ENCODE results near the gene MLLT6. TPM values are rescaled to one million over a fixed set of nuclear protein-coding genes. Genes with fewer than 3 reads are reported as not detected.
A peak's percentile ranks its signal among the peaks of the same experiment; 100 is the strongest.

Gene MLLT6
- total and polyA plus RNA-seq, 2 of the 13 experiments (the other 11 are each of a cell fraction or from before 2014, with no cell fraction given): 50.7 to 69.5 TPM

DNA sequence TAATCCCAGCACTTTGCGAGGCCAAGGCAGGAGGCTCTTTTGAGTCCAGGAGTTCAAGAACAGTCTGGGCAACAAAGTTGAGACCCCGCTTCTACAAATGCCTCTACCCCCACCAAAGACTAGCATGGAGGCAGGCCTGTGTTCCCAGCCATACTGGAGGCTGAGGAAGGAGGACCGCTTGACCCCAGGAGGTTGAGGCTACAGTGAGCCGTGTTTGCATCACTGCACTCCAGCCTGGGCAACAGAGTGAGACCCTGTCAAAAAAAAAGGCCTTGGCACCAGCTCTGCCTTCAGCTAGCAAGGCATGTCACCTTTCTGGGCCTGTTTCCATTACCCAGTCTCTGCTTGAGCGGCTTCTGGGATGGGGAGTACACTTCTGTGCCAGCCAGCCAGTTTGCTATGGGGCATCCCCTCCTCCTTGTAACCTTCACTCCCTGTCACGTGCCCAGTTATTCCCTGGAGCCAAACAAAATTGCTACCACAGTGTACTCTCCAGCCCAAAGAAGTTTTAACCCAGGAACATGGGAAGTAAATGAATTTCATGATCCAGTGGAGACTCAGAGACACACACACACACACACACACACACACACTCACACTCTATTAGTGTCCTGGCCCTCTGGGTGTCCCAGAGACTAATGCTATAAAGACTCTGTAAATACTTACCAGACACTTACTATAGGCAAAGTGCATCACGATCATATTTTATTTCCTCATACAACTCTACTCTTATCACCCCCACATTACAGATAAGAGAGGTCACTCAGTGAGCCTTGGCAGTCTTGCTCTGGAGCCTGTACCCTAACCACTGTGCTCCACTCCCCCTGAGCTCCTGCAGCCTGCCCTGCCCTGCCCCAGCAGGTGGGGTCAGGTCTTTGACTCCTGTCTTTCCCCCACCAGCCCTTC is 27.6 kb downstream of the MLLT6 start:
- FAIRE-seq (no peak), DNase-seq (ENCODE audit: low spot score) (no peak), ATAC-seq (no peak)
- POLR2A ChIA-PET: interaction anchor here (0.8 to 2.8 kb wide), 7 partner anchors 13 to 61 kb away, joined by 3 to 43 read pairs (median 19); partner anchors contain the start of genes MLLT6 and PSMB3
- Histone ChIP-seq H4K20me1 (ENCODE audit: insufficient read depth, low read length) (peaks cover 20% of the 10 kb centered on the region; the same call in 1 of the 2 replicates), H3K27ac (ENCODE audit: extremely low read length, insufficient read depth, low read length) (no peak overlapping the region), H3K9ac (ENCODE audit: insufficient read depth, low read depth, low read length) (no peak overlapping the region; the same call in 1 of the 2 replicates), H3K4me3 (replicated peaks in 1 of 3; ENCODE audit: insufficient read depth in 1 of 3, low read depth in 2 of 3, low read length in 3 of 3) (0 out of 6 replicates have a peak overlapping the region, but pooled peaks of 1 of the 3 experiments have one; percentile 95), H3K27me3 (ENCODE audit: control insufficient read depth in 1 of 2, insufficient read depth in 2 of 2, low read length in 2 of 2) (no peaks in the 10 kb centered on the region), H3K79me2 (ENCODE audit: insufficient read depth, low read length) (peaks cover 26% of the 10 kb centered on the region), H3K9me3 (ENCODE audit: low read length) (no peaks in the 10 kb centered on the region), H3K4me2 (ENCODE audit: low read depth, low read length) (peak overlapping the region; percentile 92), H3K36me3 (replicated peaks in 1 of 2; ENCODE audit: control insufficient read depth in 1 of 2, insufficient read depth in 2 of 2, low read length in 2 of 2) (peaks cover 12 to 33% of the 10 kb centered on the region in 2 experiments), H3K4me1 (ENCODE audit: insufficient read depth, low read length) (peaks cover 54% of the 10 kb centered on the region), H2AFZ (ENCODE audit: low read length) (no peak overlapping the region)
- in situ Hi-C loops (cut with HindIII; ENCODE audit: extremely low pct_ligation_motif_present, low pct_unique_long_range_greater_than_20kb) (loop anchor here (5.0 kb wide), 1 partner anchor 55 kb away; no protein-coding TSS in a partner anchor), intact Hi-C loops (cut with micrococcal nuclease; ENCODE audit: unreplicated experiment) (no loop called here)
- WGBS (ENCODE audit: low lambda C conversion rate): 91% methylated on average over 6 of the region's 7 CpGs
- no TSS peak for BruUV-seq (replicated peaks)
- CTCF ChIA-PET (ENCODE audit: low intra/inter-chr PET ratio, low total read pairs): interaction anchor here (1.1 to 3.6 kb wide), 2 partner anchors 54 to 127 kb away, joined by 4 to 37 read pairs; partner anchors contain the start of gene SRCIN1
- TF ChIP-seq ZNF747 (CRISPR knock-in tag; IDR thresholded peaks at IDR 0.05; ENCODE audit: borderline replicate concordance) (no peak), ZNF841 (CRISPR knock-in tag; IDR thresholded peaks at IDR 0.05; ENCODE audit: borderline replicate concordance) (no peak), BHLHE40 (IDR thresholded peaks at IDR 0.05; ENCODE audit: low read length) (no peak), BORCS8-MEF2B (CRISPR knock-in tag; IDR thresholded peaks at IDR 0.05) (no peak), FOXP1 (IDR thresholded peaks at IDR 0.05) (no peak), FOXP1 (CRISPR knock-in tag; IDR thresholded peaks at IDR 0.05) (no peak), PITX1 (CRISPR knock-in tag; IDR thresholded peaks at IDR 0.05) (0 out of 2 replicates have a peak, but pooled peaks have one; percentile 1), ZNF792 (CRISPR knock-in tag; IDR thresholded peaks at IDR 0.05) (no peak), CAMTA2 (CRISPR knock-in tag; IDR thresholded peaks at IDR 0.05; ENCODE audit: borderline replicate concordance) (no peak), ZFP37 (CRISPR knock-in tag; IDR thresholded peaks at IDR 0.05; ENCODE audit: borderline replicate concordance) (no peak), ZNF563 (CRISPR knock-in tag; IDR thresholded peaks at IDR 0.05) (no peak), ZNF615 (CRISPR knock-in tag; IDR thresholded peaks at IDR 0.05; ENCODE audit: borderline replicate concordance) (0 out of 2 replicates have a peak, but pooled peaks have one; percentile 50), ZNF761 (CRISPR knock-in tag; conservative IDR thresholded peaks at IDR 0.05) (no peak), BRCA1 (CRISPR knock-in tag; IDR thresholded peaks at IDR 0.05) (no peak), GTF2F1 (IDR thresholded peaks at IDR 0.05; ENCODE audit: low read length) (no peak), CCAR2 (optimal IDR thresholded peaks at IDR 0.05; ENCODE audit: low read depth, low read length) (no peak), ZNF44 (CRISPR knock-in tag; IDR thresholded peaks at IDR 0.05) (no peak), PHF5A (CRISPR knock-in tag; IDR thresholded peaks at IDR 0.05; ENCODE audit: low read depth, unreplicated experiment) (no peak), RELA (CRISPR knock-in tag; IDR thresholded peaks at IDR 0.05) (no peak)
- TF ChIP-seq, protein P1, sequence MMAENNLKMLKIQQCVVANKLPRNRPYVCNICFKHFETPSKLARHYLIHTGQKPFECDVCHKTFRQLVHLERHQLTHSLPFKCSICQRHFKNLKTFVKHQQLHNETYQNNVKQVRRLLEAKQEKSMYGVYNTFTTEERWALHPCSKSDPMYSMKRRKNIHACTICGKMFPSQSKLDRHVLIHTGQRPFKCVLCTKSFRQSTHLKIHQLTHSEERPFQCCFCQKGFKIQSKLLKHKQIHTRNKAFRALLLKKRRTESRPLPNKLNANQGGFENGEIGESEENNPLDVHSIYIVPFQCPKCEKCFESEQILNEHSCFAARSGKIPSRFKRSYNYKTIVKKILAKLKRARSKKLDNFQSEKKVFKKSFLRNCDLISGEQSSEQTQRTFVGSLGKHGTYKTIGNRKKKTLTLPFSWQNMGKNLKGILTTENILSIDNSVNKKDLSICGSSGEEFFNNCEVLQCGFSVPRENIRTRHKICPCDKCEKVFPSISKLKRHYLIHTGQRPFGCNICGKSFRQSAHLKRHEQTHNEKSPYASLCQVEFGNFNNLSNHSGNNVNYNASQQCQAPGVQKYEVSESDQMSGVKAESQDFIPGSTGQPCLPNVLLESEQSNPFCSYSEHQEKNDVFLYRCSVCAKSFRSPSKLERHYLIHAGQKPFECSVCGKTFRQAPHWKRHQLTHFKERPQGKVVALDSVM (CRISPR knock-in tag; IDR thresholded peaks at IDR 0.05): peak; percentile 90; the same call in 1 of the 2 replicates
- TF ChIP-seq, protein P2, sequence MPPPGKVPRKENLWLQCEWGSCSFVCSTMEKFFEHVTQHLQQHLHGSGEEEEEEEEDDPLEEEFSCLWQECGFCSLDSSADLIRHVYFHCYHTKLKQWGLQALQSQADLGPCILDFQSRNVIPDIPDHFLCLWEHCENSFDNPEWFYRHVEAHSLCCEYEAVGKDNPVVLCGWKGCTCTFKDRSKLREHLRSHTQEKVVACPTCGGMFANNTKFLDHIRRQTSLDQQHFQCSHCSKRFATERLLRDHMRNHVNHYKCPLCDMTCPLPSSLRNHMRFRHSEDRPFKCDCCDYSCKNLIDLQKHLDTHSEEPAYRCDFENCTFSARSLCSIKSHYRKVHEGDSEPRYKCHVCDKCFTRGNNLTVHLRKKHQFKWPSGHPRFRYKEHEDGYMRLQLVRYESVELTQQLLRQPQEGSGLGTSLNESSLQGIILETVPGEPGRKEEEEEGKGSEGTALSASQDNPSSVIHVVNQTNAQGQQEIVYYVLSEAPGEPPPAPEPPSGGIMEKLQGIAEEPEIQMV (CRISPR knock-in tag; IDR thresholded peaks at IDR 0.05; ENCODE audit: low read depth): no peak
- TF ChIP-seq, protein P3, sequence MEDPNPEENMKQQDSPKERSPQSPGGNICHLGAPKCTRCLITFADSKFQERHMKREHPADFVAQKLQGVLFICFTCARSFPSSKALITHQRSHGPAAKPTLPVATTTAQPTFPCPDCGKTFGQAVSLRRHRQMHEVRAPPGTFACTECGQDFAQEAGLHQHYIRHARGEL (CRISPR knock-in tag; IDR thresholded peaks at IDR 0.05): no peak

Data from HepG2 (cell line).